Measurements from ENCODE around the gene AAK1. TPM values are rescaled to one million over a fixed set of nuclear protein-coding genes. Genes with fewer than 3 reads are reported as not detected.

AAK1 gene
- polyA plus RNA-seq, 4 donors = 8.7 to 36.5 (median 16.7) TPM

DNA sequence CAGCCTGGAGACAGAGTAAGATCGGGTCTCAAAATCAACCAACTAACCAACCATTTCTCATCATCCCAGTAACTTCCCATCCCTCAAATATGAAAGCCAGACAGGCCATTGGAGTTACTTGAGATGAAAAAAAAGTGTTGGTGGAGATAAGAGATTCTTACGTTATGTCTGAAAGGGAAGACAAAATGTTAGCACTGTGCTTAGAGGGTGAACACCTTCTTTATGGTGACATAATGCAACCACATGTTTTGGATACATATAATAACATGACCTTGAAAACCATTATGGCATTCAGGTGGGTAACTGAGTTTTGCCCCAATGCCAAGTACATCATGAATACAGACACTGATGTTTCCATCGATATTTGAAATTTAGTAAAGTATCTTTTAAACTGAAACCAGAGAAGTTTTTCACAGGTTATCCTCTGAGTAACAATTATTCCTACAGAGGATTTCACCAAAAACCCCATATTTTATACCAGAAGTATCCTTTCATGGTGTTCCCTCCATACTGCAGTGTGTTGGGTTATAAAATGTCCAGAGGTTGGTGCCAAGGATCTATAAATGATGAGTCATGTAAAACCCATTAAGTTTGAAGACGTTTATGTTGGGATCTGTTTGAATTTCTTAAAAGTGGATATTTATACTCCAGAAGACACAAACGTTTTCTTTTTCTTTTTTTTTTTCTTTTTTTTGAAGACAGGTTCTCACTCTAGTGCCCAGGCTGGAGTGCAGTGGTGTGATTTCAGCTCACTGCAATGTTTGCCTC is 45.5 kb downstream of the AAK1 start:
- Histone ChIP-seq H3K27me3 (ENCODE audit: control insufficient read depth in 3 of 3, insufficient read depth in 3 of 3, low read length in 3 of 3) (no peaks in the 10 kb centered on the region), H3K4me3 (ENCODE audit: low read depth in 1 of 3, low read length in 3 of 3) (no peak overlapping the region), H3K4me1 (ENCODE audit: control insufficient read depth in 3 of 3, insufficient read depth in 2 of 3, low read depth in 1 of 3, low read length in 2 of 3) (peaks cover 0 to 4% (median 3%) of the 10 kb centered on the region in 3 donors), H3K9me3 (ENCODE audit: control insufficient read depth in 2 of 2, insufficient read depth in 1 of 2, low read depth in 1 of 2, low read length in 1 of 2) (no peaks in the 10 kb centered on the region), H3K36me3 (ENCODE audit: control insufficient read depth in 3 of 3, insufficient read depth in 2 of 3, low read depth in 1 of 3, low read length in 3 of 3) (peaks cover 0 to 4% (median 0%) of the 10 kb centered on the region in 3 donors), H3K27ac (ENCODE audit: low read depth in 1 of 3, low read length in 2 of 3) (no peak overlapping the region)
- DNase-seq (no peak), FAIRE-seq (no peak)
- WGBS, 3 donors = 63 to 70% (median 66%) methylated on average over 5 of the region's 5 CpGs

DNA sequence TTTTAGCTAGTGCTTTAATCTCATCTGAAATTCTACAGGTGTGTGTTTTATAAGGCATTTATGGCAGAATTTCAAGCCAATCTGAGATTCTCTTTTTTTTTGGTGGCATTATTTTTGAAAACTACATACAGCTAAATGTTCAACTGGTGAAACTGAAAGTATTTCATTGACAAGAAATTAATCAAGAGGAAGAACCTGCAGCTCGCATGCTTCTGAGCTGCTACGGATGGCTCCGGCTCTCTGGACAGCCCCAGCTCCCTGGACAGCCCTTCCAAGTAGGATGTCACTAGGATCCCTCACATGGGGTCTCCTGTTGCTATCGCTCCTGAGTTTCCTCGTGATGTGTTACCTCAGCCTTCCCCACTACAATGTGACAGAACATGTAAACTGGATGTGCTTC is 46.4 kb downstream of the AAK1 start:
- Histone ChIP-seq H3K27ac (ENCODE audit: low read depth in 1 of 3, low read length in 2 of 3) (peak overlapping the region in 1 of 3 donors; percentile 38), H3K4me3 (ENCODE audit: low read depth in 1 of 3, low read length in 3 of 3) (no peak overlapping the region), H3K27me3 (ENCODE audit: control insufficient read depth in 3 of 3, insufficient read depth in 3 of 3, low read length in 3 of 3) (no peaks in the 10 kb centered on the region), H3K36me3 (ENCODE audit: control insufficient read depth in 3 of 3, insufficient read depth in 2 of 3, low read depth in 1 of 3, low read length in 3 of 3) (peaks cover 0 to 4% (median 0%) of the 10 kb centered on the region in 3 donors), H3K4me1 (ENCODE audit: control insufficient read depth in 3 of 3, insufficient read depth in 2 of 3, low read depth in 1 of 3, low read length in 2 of 3) (peaks cover 0 to 4% (median 3%) of the 10 kb centered on the region in 3 donors), H3K9me3 (ENCODE audit: control insufficient read depth in 2 of 2, insufficient read depth in 1 of 2, low read depth in 1 of 2, low read length in 1 of 2) (no peaks in the 10 kb centered on the region)
- FAIRE-seq = no peak
- WGBS, 3 donors = 56 to 73% (median 62%) methylated on average over 5 of the region's 5 CpGs
- DNase-seq = no peak

DNA sequence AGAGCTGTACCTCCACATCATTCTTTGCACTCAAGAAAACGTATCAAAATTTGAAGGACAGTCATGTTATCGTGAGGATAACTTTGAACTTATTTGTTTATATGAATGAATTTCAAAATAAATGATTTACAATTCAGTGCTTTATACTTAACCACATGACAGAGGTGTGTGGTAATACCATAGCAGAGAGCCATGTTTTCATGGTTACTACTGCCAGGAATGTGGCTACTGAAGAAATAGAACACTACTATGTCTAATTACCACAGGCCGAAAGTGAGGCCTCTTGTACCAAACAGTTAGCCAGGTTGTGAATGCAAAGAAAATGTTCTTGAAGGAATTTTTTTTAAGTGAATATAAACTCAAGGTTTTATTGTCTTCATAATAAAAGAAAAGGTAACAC is 49.2 kb downstream of the AAK1 start:
- Histone ChIP-seq H3K4me1 (ENCODE audit: control insufficient read depth in 3 of 3, insufficient read depth in 2 of 3, low read depth in 1 of 3, low read length in 2 of 3) (peaks cover 0 to 10% (median 0%) of the 10 kb centered on the region in 3 donors), H3K36me3 (ENCODE audit: control insufficient read depth in 3 of 3, insufficient read depth in 2 of 3, low read depth in 1 of 3, low read length in 3 of 3) (peaks cover 0 to 2% (median 0%) of the 10 kb centered on the region in 3 donors), H3K27ac (ENCODE audit: low read depth in 1 of 3, low read length in 2 of 3) (no peak overlapping the region), H3K9me3 (ENCODE audit: control insufficient read depth in 2 of 2, insufficient read depth in 1 of 2, low read depth in 1 of 2, low read length in 1 of 2) (no peaks in the 10 kb centered on the region), H3K27me3 (ENCODE audit: control insufficient read depth in 3 of 3, insufficient read depth in 3 of 3, low read length in 3 of 3) (no peaks in the 10 kb centered on the region), H3K4me3 (ENCODE audit: low read depth in 1 of 3, low read length in 3 of 3) (no peak overlapping the region)
- 88 to 97% (median 91%) methylated on average over 3 of the region's 3 CpGs for whole genome bisulfite sequencing, 3 donors
- FAIRE-seq (no peak), DNase-seq (no peak)

DNA sequence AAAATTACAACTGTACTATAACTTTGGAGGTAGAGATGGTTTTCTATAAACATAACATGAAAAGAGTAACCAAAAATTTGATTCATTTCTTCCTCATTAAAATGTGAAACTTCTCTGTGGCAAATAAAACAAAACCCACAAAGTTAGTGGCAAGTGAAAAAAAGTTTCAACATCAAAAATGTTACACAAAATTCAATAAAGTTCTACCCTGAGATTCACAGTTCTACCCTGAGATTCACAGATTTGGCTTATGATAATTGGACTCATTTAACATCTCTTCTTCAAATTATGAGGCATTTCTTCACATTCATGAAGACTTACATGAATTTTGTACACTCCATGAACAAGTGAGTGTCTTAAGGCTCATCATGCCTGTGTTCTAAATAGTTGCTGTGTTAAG is 51.0 kb downstream of the AAK1 start:
- Histone ChIP-seq H3K4me3 (ENCODE audit: low read depth in 1 of 3, low read length in 3 of 3) (no peak overlapping the region), H3K4me1 (ENCODE audit: control insufficient read depth in 3 of 3, insufficient read depth in 2 of 3, low read depth in 1 of 3, low read length in 2 of 3) (peaks cover 0 to 10% (median 0%) of the 10 kb centered on the region in 3 donors), H3K27me3 (ENCODE audit: control insufficient read depth in 3 of 3, insufficient read depth in 3 of 3, low read length in 3 of 3) (no peaks in the 10 kb centered on the region), H3K27ac (ENCODE audit: low read depth in 1 of 3, low read length in 2 of 3) (no peak overlapping the region), H3K9me3 (ENCODE audit: control insufficient read depth in 2 of 2, insufficient read depth in 1 of 2, low read depth in 1 of 2, low read length in 1 of 2) (no peaks in the 10 kb centered on the region), H3K36me3 (ENCODE audit: control insufficient read depth in 3 of 3, insufficient read depth in 2 of 3, low read depth in 1 of 3, low read length in 3 of 3) (peaks cover 0 to 2% (median 0%) of the 10 kb centered on the region in 3 donors)
- DNase-seq (no peak), FAIRE-seq (no peak)

DNA sequence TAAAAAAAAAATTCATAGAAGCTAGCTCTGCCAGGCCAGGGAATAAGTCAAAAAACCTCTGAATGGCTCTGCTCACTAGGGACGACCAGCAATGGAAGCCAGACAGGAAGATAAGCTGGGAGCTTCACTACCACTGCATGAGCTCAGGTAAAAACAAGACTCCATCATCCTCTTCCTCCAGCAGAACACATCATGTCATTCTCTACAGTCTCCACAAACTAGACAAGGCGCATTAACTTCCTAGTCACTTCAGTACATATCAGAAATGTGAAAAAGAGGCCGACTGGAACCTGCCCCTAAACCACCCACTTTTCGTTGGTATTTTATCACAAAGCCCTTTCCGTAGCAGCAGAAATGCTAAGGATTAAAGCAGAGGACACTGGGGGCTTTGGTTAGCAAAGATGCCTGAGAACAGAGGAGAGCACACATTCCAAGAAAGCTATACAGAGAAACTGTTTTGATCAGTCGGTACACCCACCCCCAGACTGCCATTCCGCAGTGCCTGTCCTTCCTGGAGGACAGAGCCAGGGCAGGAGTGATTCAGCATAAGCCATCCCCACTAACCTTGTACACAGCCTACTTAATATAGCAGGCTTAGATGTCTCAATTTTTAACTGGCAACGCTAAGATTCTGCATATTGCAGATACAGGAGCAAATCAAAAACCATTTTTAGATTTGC is 53.4 kb downstream of the AAK1 start:
- no peaks in the 10 kb centered on the region for H3K27me3 ChIP-seq (ENCODE audit: control insufficient read depth in 3 of 3, insufficient read depth in 3 of 3, low read length in 3 of 3)
- 76 to 87% (median 84%) methylated on average over 8 of the region's 8 CpGs for WGBS, 3 donors
- H3K27ac ChIP-seq (ENCODE audit: low read depth in 1 of 3, low read length in 2 of 3) = peak overlapping the region in 1 of 3 donors; percentile 14
- H3K9me3 ChIP-seq (ENCODE audit: control insufficient read depth in 2 of 2, insufficient read depth in 1 of 2, low read depth in 1 of 2, low read length in 1 of 2) = no peaks in the 10 kb centered on the region
- H3K4me3 ChIP-seq (ENCODE audit: low read depth in 1 of 3, low read length in 3 of 3) = no peak overlapping the region
- DNase-seq = no peak
- no peaks in the 10 kb centered on the region for H3K36me3 ChIP-seq (ENCODE audit: control insufficient read depth in 3 of 3, insufficient read depth in 2 of 3, low read depth in 1 of 3, low read length in 3 of 3)
- peaks cover 0 to 7% (median 0%) of the 10 kb centered on the region in 3 donors for H3K4me1 ChIP-seq (ENCODE audit: control insufficient read depth in 3 of 3, insufficient read depth in 2 of 3, low read depth in 1 of 3, low read length in 2 of 3)
- FAIRE-seq = no peak

DNA sequence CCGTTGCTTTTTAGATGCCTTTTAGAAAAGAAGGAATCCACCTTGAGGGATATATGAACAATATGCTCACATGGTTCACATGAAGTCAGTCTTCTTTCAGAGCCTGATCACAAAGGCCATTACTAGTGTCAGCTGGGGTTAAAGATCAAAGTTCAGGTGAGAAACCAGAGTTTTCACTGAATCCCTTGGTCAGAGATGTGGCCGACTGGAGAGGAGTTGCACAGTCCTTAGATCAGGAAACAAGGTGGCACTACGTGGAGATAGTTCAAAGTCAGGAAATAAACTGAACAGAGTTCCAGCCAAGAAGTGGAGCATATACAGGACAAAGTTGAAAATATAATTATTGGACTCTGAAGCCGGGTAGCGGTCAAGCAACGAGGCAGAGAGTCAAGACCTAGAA is 54.6 kb downstream of the AAK1 start:
- FAIRE-seq (no peak), DNase-seq (peak; percentile 49 to 77)
- Histone ChIP-seq H3K9me3 (ENCODE audit: control insufficient read depth in 2 of 2, insufficient read depth in 1 of 2, low read depth in 1 of 2, low read length in 1 of 2) (no peaks in the 10 kb centered on the region), H3K27ac (ENCODE audit: low read depth in 1 of 3, low read length in 2 of 3) (peak overlapping the region in 1 of 3 donors; percentile 69), H3K27me3 (ENCODE audit: control insufficient read depth in 3 of 3, insufficient read depth in 3 of 3, low read length in 3 of 3) (no peaks in the 10 kb centered on the region), H3K4me3 (ENCODE audit: low read depth in 1 of 3, low read length in 3 of 3) (no peak overlapping the region), H3K36me3 (ENCODE audit: control insufficient read depth in 3 of 3, insufficient read depth in 2 of 3, low read depth in 1 of 3, low read length in 3 of 3) (no peaks in the 10 kb centered on the region), H3K4me1 (ENCODE audit: control insufficient read depth in 3 of 3, insufficient read depth in 2 of 3, low read depth in 1 of 3, low read length in 2 of 3) (peaks cover 0 to 8% (median 2%) of the 10 kb centered on the region in 3 donors)
- WGBS, 3 donors = 31 to 69% (median 47%) methylated on average over 6 of the region's 6 CpGs

DNA sequence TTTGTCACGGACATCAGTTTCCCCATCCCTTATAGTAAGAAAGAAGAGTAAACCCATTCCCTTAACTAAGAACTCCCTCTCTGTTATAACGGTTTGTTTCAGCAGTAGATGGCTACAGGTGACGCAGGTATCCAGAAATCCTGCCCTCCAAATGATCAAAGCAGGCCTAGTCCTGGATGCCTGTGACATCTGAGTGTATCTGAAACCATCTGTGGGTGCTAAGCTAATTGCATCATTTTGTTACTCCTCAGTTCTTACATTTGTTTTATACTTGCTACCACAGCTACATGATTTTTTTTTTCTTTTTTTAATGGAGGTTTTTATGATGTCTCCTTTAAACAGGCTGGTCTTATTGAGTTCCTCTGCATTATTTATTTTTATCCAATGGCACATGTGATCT is 55.1 kb downstream of the AAK1 start:
- 88 to 94% (median 93%) methylated on average over 3 of the region's 3 CpGs for WGBS, 3 donors
- no peak for FAIRE-seq
- no peak overlapping the region for H3K4me3 ChIP-seq (ENCODE audit: low read depth in 1 of 3, low read length in 3 of 3)

DNA sequence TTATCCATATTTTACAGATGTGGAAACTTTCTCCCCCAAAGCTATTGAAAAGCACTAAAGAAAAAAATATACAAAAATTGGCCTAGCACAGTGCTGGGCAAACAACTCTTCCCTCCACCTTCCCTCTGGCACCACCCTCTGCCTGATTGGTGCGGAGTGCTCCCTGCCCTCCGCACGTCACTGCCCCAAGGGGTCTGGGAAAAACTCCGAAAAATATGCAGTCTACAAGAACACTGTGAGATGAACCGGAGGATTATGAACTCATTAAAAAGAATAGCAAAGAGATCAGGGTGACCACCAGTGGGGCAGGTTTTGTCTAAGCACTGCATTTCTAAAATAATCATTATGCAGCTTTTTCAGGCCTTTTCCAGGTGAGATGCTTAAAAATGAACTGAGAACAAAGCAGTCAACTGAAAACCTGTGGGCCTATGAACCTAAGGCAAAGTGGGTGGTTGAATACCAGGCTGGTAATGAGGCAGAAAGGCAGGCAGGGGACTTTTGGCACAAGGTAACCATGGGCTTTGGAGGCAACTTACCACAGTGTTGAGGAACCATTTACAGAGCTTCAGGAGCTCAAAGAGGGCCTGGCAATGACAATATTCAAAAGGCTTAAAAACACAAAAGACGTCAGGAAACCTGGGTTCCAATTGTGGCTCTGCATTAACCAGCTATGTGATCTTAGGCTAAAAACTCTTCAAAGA is 57.5 kb downstream of the AAK1 start:
- Histone ChIP-seq H3K4me1 (ENCODE audit: control insufficient read depth in 3 of 3, insufficient read depth in 2 of 3, low read depth in 1 of 3, low read length in 2 of 3) (peaks cover 16 to 25% (median 21%) of the 10 kb centered on the region in 3 donors), H3K4me3 (ENCODE audit: low read depth in 1 of 3, low read length in 3 of 3) (no peak overlapping the region), H3K36me3 (ENCODE audit: control insufficient read depth in 3 of 3, insufficient read depth in 2 of 3, low read depth in 1 of 3, low read length in 3 of 3) (no peaks in the 10 kb centered on the region), H3K9me3 (ENCODE audit: control insufficient read depth in 2 of 2, insufficient read depth in 1 of 2, low read depth in 1 of 2, low read length in 1 of 2) (no peaks in the 10 kb centered on the region), H3K27me3 (ENCODE audit: control insufficient read depth in 3 of 3, insufficient read depth in 3 of 3, low read length in 3 of 3) (no peaks in the 10 kb centered on the region), H3K27ac (ENCODE audit: low read depth in 1 of 3, low read length in 2 of 3) (no peak overlapping the region)
- 95 to 96% (median 96%) methylated on average over 6 of the region's 6 CpGs for WGBS, 3 donors
- DNase-seq (no peak), FAIRE-seq (no peak)

More for the DNA sequence above, 55.1 kb downstream of the AAK1 start:
- no peak for DNase-seq
- no peaks in the 10 kb centered on the region for H3K9me3 ChIP-seq (ENCODE audit: control insufficient read depth in 2 of 2, insufficient read depth in 1 of 2, low read depth in 1 of 2, low read length in 1 of 2)
- H3K4me1 ChIP-seq (ENCODE audit: control insufficient read depth in 3 of 3, insufficient read depth in 2 of 3, low read depth in 1 of 3, low read length in 2 of 3) = peaks cover 5 to 13% (median 5%) of the 10 kb centered on the region in 3 donors
- no peaks in the 10 kb centered on the region for H3K27me3 ChIP-seq (ENCODE audit: control insufficient read depth in 3 of 3, insufficient read depth in 3 of 3, low read length in 3 of 3)
- peak overlapping the region in 1 of 3 donors; percentile 69 for H3K27ac ChIP-seq (ENCODE audit: low read depth in 1 of 3, low read length in 2 of 3)
- H3K36me3 ChIP-seq (ENCODE audit: control insufficient read depth in 3 of 3, insufficient read depth in 2 of 3, low read depth in 1 of 3, low read length in 3 of 3) = no peaks in the 10 kb centered on the region

Data from small intestine (tissue), 7 donors.